H1 (cell line): ENCODE measurements around the gene RITA1. TPM values are rescaled to one million over a fixed set of nuclear protein-coding genes. Genes with fewer than 3 reads are reported as not detected.

Source experiments
- CTCF ChIA-PET: fragments of 300-600 bp; sonication (Branson Sonifier 250); formaldehyde crosslinking; loops from one replicate; lab custom pipeline; 2021; ENCODE audit not compliant: partially characterized antibody; lab: Charles Lee
- POLR2A ChIA-PET: fragments of 300-600 bp; sonication (Branson Sonifier 250); formaldehyde crosslinking; loops from one replicate; lab custom pipeline; 2021; ENCODE audit warnings: inconsistent platforms; ENCODE audit not compliant: partially characterized antibody; lab: Charles Lee
- DNase-seq, 2 experiments: peaks; one replicate each; pipeline versions ENCODE4 v3.0.0 to v3.0.0-alpha.2; 2010 to 2022; ENCODE audit warnings: low spot score in 2 of 2, low read depth in 1 of 2, mixed read lengths in 1 of 2
- FAIRE-seq: peaks from 2 replicates; lab custom pipeline; 2011; peaks lifted over from hg19 to GRCh38; lab: Jason Lieb, UNC
- H2AFZ ChIP-seq: 2 replicates; pipeline ENCODE4 v1.8.1; 2012; ENCODE audit warnings: low read length, inconsistent platforms
- H2AK5ac ChIP-seq: 2 replicates; pipeline ENCODE4 v1.6.1; 2013; ENCODE audit warnings: low read depth, low read length
- H2BK120ac ChIP-seq: replicated peaks from 2 replicates; pipeline ENCODE3; 2013; ENCODE audit warnings: low read depth, low read length, inconsistent platforms
- H2BK12ac ChIP-seq: 2 replicates; pipeline ENCODE4 v1.6.1; 2013; ENCODE audit warnings: low read depth, low read length
- H2BK15ac ChIP-seq: 2 replicates; pipeline ENCODE4 v1.6.1; 2013; ENCODE audit warnings: low read length
- H2BK20ac ChIP-seq: 2 replicates; pipeline ENCODE4 v1.6.1; 2013; ENCODE audit warnings: low read length
- H2BK5ac ChIP-seq: 2 replicates; pipeline ENCODE4 v1.6.1; 2013; ENCODE audit warnings: low read depth, low read length
- H3K14ac ChIP-seq: 2 replicates; pipeline ENCODE4 v1.6.1; 2013; ENCODE audit warnings: inconsistent platforms; ENCODE audit not compliant: insufficient read length
- H3K18ac ChIP-seq: 2 replicates; pipeline ENCODE4 v1.6.1; 2013; ENCODE audit warnings: low read length; ENCODE audit errors: extremely low read depth
- H3K23ac ChIP-seq: 2 replicates; pipeline ENCODE4 v1.6.1; 2013; ENCODE audit warnings: inconsistent platforms; ENCODE audit not compliant: insufficient read length
- H3K23me2 ChIP-seq: 2 replicates; pipeline ENCODE4 v1.6.1; 2013; ENCODE audit warnings: low read depth, low read length
- H3K27ac ChIP-seq: 2 replicates; pipeline ENCODE4 v1.6.1; 2011; ENCODE audit warnings: low read depth, low read length, inconsistent platforms
- H3K27me3 ChIP-seq, 4 experiments: replicated peaks in 1 of 4; 1 replicate in 1 of 4; 2 replicates in 3 of 4; pipeline versions ENCODE4 v1.6.1 to v1.8.1; 2011 to 2013; ENCODE audit warnings: low read length in 3 of 4, mild to moderate bottlenecking in 3 of 4, inconsistent platforms in 2 of 4, mixed read lengths in 2 of 4, moderate library complexity in 1 of 4; ENCODE audit not compliant: control insufficient read depth in 3 of 4, insufficient read depth in 3 of 4; ENCODE audit errors: extremely low read depth in 1 of 4
- H3K36me3 ChIP-seq, 4 experiments: 2 replicates each; pipeline versions ENCODE4 v1.6.1 to v1.8.1; 2011 to 2013; ENCODE audit warnings: mild to moderate bottlenecking in 4 of 4, low read length in 3 of 4, moderate library complexity in 2 of 4, control low read depth in 1 of 4, inconsistent platforms in 1 of 4; ENCODE audit not compliant: insufficient read depth in 4 of 4, control insufficient read depth in 2 of 4
- H3K4ac ChIP-seq: replicated peaks from 2 replicates; pipeline ENCODE3; 2013; ENCODE audit warnings: low read length, low read depth, mixed read lengths, inconsistent platforms; ENCODE audit not compliant: insufficient read length
- H3K4me1 ChIP-seq, 4 experiments: replicated peaks in 1 of 4; 1 replicate in 1 of 4; 2 replicates in 3 of 4; pipeline versions ENCODE4 v1.6.1 to v1.8.1; 2011 to 2013; ENCODE audit warnings: low read length in 3 of 4, inconsistent platforms in 2 of 4, mixed read lengths in 1 of 4; ENCODE audit not compliant: insufficient read depth in 4 of 4, control insufficient read depth in 3 of 4
- H3K4me2 ChIP-seq, 2 experiments: 2 replicates each; pipeline versions ENCODE4 v1.6.1 to v1.8.1; 2011 to 2013; ENCODE audit warnings: low read depth in 2 of 2, low read length in 2 of 2, control low read depth in 1 of 2, inconsistent platforms in 1 of 2, mild to moderate bottlenecking in 1 of 2; ENCODE audit not compliant: insufficient read depth in 1 of 2
- H3K4me3 ChIP-seq, 4 experiments: fragments of 200-600, 300-600 bp in 1 of 4; sonication (generic), shearing (Covaris generic), sonication (Bioruptor Twin) in 1 of 4; 2 replicates each; pipeline versions ENCODE4 v1.5.1 to v1.8.1; 2011 to 2016; ENCODE audit warnings: low read length in 4 of 4, low read depth in 3 of 4, control low read depth in 2 of 4, inconsistent platforms in 2 of 4, mild to moderate bottlenecking in 2 of 4, mixed read lengths in 1 of 4, moderate library complexity in 1 of 4; ENCODE audit not compliant: insufficient read depth in 2 of 4; ENCODE audit errors: extremely low read depth in 1 of 4
- H3K56ac ChIP-seq: replicated peaks from 2 replicates; pipeline ENCODE3; 2013; ENCODE audit warnings: low read depth, mild to moderate bottlenecking, mixed read lengths, low read length, inconsistent platforms; ENCODE audit not compliant: insufficient read length
- H3K79me1 ChIP-seq: 2 replicates; pipeline ENCODE4 v1.6.1; 2013; ENCODE audit warnings: low read depth, low read length, control low read depth
- H3K79me2 ChIP-seq, 2 experiments: 2 replicates each; pipeline versions ENCODE4 v1.6.1 to v1.8.1; 2012 to 2013; ENCODE audit warnings: low read length in 2 of 2, mild to moderate bottlenecking in 2 of 2, inconsistent platforms in 1 of 2; ENCODE audit not compliant: insufficient read depth in 2 of 2, control insufficient read depth in 1 of 2
- H3K9ac ChIP-seq, 4 experiments: replicated peaks in 1 of 4; 1 replicate in 1 of 4; 2 replicates in 3 of 4; pipeline versions ENCODE4 v1.6.1 to v1.8.1; 2011 to 2013; ENCODE audit warnings: low read depth in 3 of 4, low read length in 3 of 4, control low read depth in 2 of 4, mild to moderate bottlenecking in 2 of 4, moderate library complexity in 2 of 4, inconsistent platforms in 1 of 4; ENCODE audit errors: extremely low read depth in 1 of 4
- H3K9me3 ChIP-seq, 2 experiments: 2 replicates each; pipeline versions ENCODE4 v1.6.1 to v1.8.1; 2012 to 2013; ENCODE audit warnings: mild to moderate bottlenecking in 2 of 2, moderate library complexity in 2 of 2, control low read depth in 1 of 2, inconsistent platforms in 1 of 2, low read depth in 1 of 2, low read length in 1 of 2, mixed read lengths in 1 of 2; ENCODE audit not compliant: insufficient read depth in 2 of 2
- H4K20me1 ChIP-seq, 2 experiments: replicated peaks in 1 of 2; 2 replicates each; pipeline versions ENCODE3 to v1.8.1; 2011 to 2013; ENCODE audit warnings: inconsistent platforms in 2 of 2, low read length in 2 of 2, mild to moderate bottlenecking in 1 of 2; ENCODE audit not compliant: insufficient read depth in 2 of 2, control insufficient read depth in 1 of 2
- H4K5ac ChIP-seq: 2 replicates; pipeline ENCODE4 v1.6.1; 2013; ENCODE audit warnings: low read length, low read depth, mixed read lengths, inconsistent platforms; ENCODE audit not compliant: insufficient read length
- H4K8ac ChIP-seq: 2 replicates; pipeline ENCODE4 v1.8.0; 2013; ENCODE audit warnings: mild to moderate bottlenecking, moderate library complexity, low read length, inconsistent platforms; ENCODE audit not compliant: insufficient read depth; ENCODE audit errors: extremely low read depth
- H4K91ac ChIP-seq: replicated peaks from 2 replicates; pipeline ENCODE3; 2013; ENCODE audit warnings: low read length, mixed read lengths, inconsistent platforms; ENCODE audit not compliant: insufficient read length
- ATF2 ChIP-seq: IDR thresholded peaks from 2 replicates; pipeline ENCODE4 v1.6.1; 2012; ENCODE audit warnings: low read length, inconsistent platforms
- JUND ChIP-seq: IDR thresholded peaks from 2 replicates; pipeline ENCODE4 v1.6.1; 2011; ENCODE audit warnings: mild to moderate bottlenecking, improper control_type of control experiment, low read length
- KDM5A ChIP-seq: fragments of 200-600 bp; IDR thresholded peaks from 2 replicates; pipeline ENCODE4 v1.7.1; 2012; ENCODE audit warnings: mild to moderate bottlenecking, low read length, inconsistent platforms, mixed read lengths
- MAX ChIP-seq: IDR thresholded peaks from 2 replicates; pipeline ENCODE4 v1.6.1; 2012; ENCODE audit warnings: inconsistent platforms
- POLR2A ChIP-seq, 2 experiments: IDR thresholded peaks; 1 replicate in 1 of 2; 2 replicates in 1 of 2; pipeline ENCODE4 v1.6.1; 2011; ENCODE audit warnings: low read depth in 2 of 2, low read length in 2 of 2, mild to moderate bottlenecking in 2 of 2; ENCODE audit errors: control extremely low read depth in 1 of 2
- RAD21 ChIP-seq, 2 experiments: IDR thresholded peaks in 1 of 2; conservative IDR thresholded peaks in 1 of 2; 2 replicates each; pipeline ENCODE4 v1.6.1; 2011; ENCODE audit warnings: low read depth in 2 of 2, low read length in 2 of 2, improper control_type of control experiment in 1 of 2, inconsistent platforms in 1 of 2, mild to moderate bottlenecking in 1 of 2, moderate library complexity in 1 of 2
- RBBP5 ChIP-seq: IDR thresholded peaks from 2 replicates; pipeline ENCODE4 v1.7.1; 2012; ENCODE audit warnings: low read depth, mild to moderate bottlenecking, inconsistent platforms, low read length, moderate library complexity, borderline replicate concordance
- RXRA ChIP-seq: IDR thresholded peaks from 2 replicates; pipeline ENCODE4 v1.6.1; 2011; ENCODE audit warnings: low read depth, mild to moderate bottlenecking, low read length, moderate library complexity; ENCODE audit not compliant: insufficient read depth
- SP1 ChIP-seq: IDR thresholded peaks from 2 replicates; pipeline ENCODE4 v1.6.1; 2011; ENCODE audit warnings: low read depth, low read length
- SUZ12 ChIP-seq: fragments of 200-600 bp; sonication (generic); IDR thresholded peaks from 2 replicates; pipeline ENCODE4 v1.6.1; 2012; ENCODE audit warnings: mild to moderate bottlenecking, inconsistent platforms, low read length, moderate library complexity, mixed read lengths
- TAF1 ChIP-seq: IDR thresholded peaks from 2 replicates; pipeline ENCODE4 v1.6.1; 2011; ENCODE audit warnings: mild to moderate bottlenecking, low read depth, low read length
- WGBS, 2 experiments: shearing (Covaris generic) in 1 of 2; methylation state at CpG; one replicate each; pipeline versions ENCODE4 v1.1.6 to v1.1.7; 2013 to 2015; ENCODE audit warnings: low lambda C conversion rate in 2 of 2, mixed read lengths in 2 of 2, inconsistent platforms in 1 of 2, low coverage in 1 of 2, missing lambda C conversion rate in 1 of 2; ENCODE audit not compliant: insufficient replicate concordance in 2 of 2, insufficient coverage in 1 of 2, insufficient read length in 1 of 2; ENCODE audit errors: extremely low coverage in 1 of 2, missing lambda C conversion rate in 1 of 2; 5-methylcytosine and 5-hydroxymethylcytosine counted together
- polyA plus RNA-seq, 7 experiments: library from polyadenylated mRNA; depleted of rRNA in 3 of 7; stranded (reverse) in 5 of 7; unstranded in 2 of 7; fragments of >200 nt in 5 of 7; fragments of 200-250 nt in 2 of 7; gene quantifications; 1 replicate in 5 of 7; 2 replicates in 1 of 7; 4 replicates in 1 of 7; pipeline versions ENCODE4 v1.2.1 to v1.2.3, GENCODE V29; 2011 to 2013; ENCODE audit warnings: missing spikeins in 2 of 7, mixed read lengths in 2 of 7
- total RNA-seq: library from RNA; stranded (reverse); fragmentation: NEBNext Ultra II Directional; extraction: Animal tissue kit (Norgen Biotek cat#: 25700); gene quantifications from 2 replicates; pipeline ENCODE4 v1.2.1, GENCODE V29; 2021

The RITA1 gene
- total and polyA plus RNA-seq, 2 of the 8 experiments (the other 6 are each of a cell fraction or from before 2014, with no cell fraction given), result 24.1 to 25.8 TPM

- H2AK5ac ChIP-seq, result no peak overlapping the region
- peaks cover 0 to 15% of the 10 kb centered on the region in 2 experiments; a peak in 2 of 4 replicates for H3K79me2 ChIP-seq
- peak overlapping the region; percentile 43; the same call in 1 of the 2 replicates for H4K8ac ChIP-seq
- H3K4me1 ChIP-seq, result peaks cover 0 to 9% (median 3%) of the 10 kb centered on the region in 4 experiments; a peak in 5 of 7 replicates
- CTCF ChIA-PET, result no interaction called here
- peaks cover 0 to 18% (median 6%) of the 10 kb centered on the region in 4 experiments; a peak in 5 of 8 replicates for H3K36me3 ChIP-seq
- H4K20me1 ChIP-seq, result peaks cover 0 to 5% of the 10 kb centered on the region in 2 experiments
- H3K9ac ChIP-seq, result no peak overlapping the region
- H2BK120ac ChIP-seq, result no peak overlapping the region
- POLR2A ChIA-PET, result interaction anchor here (0.7 to 1.5 kb wide), 6 partner anchors 12 to 77 kb away, joined by 3 to 7 read pairs (median 3); no protein-coding TSS in a partner anchor
- peaks cover 7% of the 10 kb centered on the region for H3K79me1 ChIP-seq
- no peak overlapping the region for H2BK20ac ChIP-seq
- no peak overlapping the region for H3K4ac ChIP-seq
- DNase-seq, result no peak
- WGBS, 2 experiments, result 89% methylated on average over 4 of the region's 4 CpGs; no CpG with 5 or more reads in 1 of the 2 experiments
- H3K4me3 ChIP-seq, result no peak overlapping the region
- H3K27ac ChIP-seq, result no peak overlapping the region
- no peak overlapping the region for H3K4me2 ChIP-seq
- H3K23me2 ChIP-seq, result 0 out of 2 replicates have a peak, but pooled peaks cover 4% of the 10 kb centered on the region
- H2AFZ ChIP-seq, result no peak overlapping the region
- no peak overlapping the region for H3K18ac ChIP-seq
- no peak overlapping the region for H3K56ac ChIP-seq
- FAIRE-seq, result no peak
- H3K9me3 ChIP-seq, result no peaks in the 10 kb centered on the region
- no peak overlapping the region for H3K23ac ChIP-seq
- no peak overlapping the region for H4K91ac ChIP-seq
- H4K5ac ChIP-seq, result no peak overlapping the region
- H2BK15ac ChIP-seq, result no peak overlapping the region
- no peaks in the 10 kb centered on the region for H3K27me3 ChIP-seq
- H2BK5ac ChIP-seq, result no peak overlapping the region
- no peak overlapping the region for H3K14ac ChIP-seq
- H2BK12ac ChIP-seq, result no peak overlapping the region
- TF ChIP-seq RBBP5, result no peak
- no peak for TF ChIP-seq TAF1
- no peak for TF ChIP-seq JUND
- no peak for TF ChIP-seq ATF2
- TF ChIP-seq SUZ12, result no peak
- TF ChIP-seq MAX, result peak; percentile 37
- TF ChIP-seq RXRA, result no peak
- TF ChIP-seq POLR2A (IDR thresholded peaks at IDR 0.05; ENCODE audit: control extremely low read depth in 1 of 2, low read depth in 2 of 2, low read length in 2 of 2), result no peak
- TF ChIP-seq SP1, result 0 out of 2 replicates have a peak, but pooled peaks have one; percentile 47
- TF ChIP-seq KDM5A, result no peak
- TF ChIP-seq RAD21 (IDR thresholded peaks at IDR 0.05 in 1 of 2, conservative IDR thresholded peaks at IDR 0.05 in 1 of 2; ENCODE audit: low read depth in 2 of 2, low read length in 2 of 2), result no peak
These were observed 5.2 kb downstream of the RITA1 start for GRCh38 chr12:113190761-113191160.
